HK-2 (cell line): ENCODE measurements around the gene RTN4R.
"Not testable (repeated sequence)": the region's sequence is repeated elsewhere in the genome, so short reads cannot be mapped to it uniquely, and the experiment has no call there.

ENCODE experiments used
- DNase-seq: peaks from one replicate; pipeline ENCODE4 v3.0.0-alpha.2; 2018; ENCODE audit not compliant: unreplicated experiment

The RTN4R gene

GRCh38 chr22:20286784-20287423, 18.8 kb upstream of the RTN4R start:
- DNase-seq = not testable (repeated sequence)

- not testable (repeated sequence) for DNase-seq
Measured at GRCh38 chr22:20286312-20286660, 18.2 kb upstream of the RTN4R start.

- DNase-seq = peak; percentile 74
Measured at GRCh38 chr22:20285473-20286311, 17.6 kb upstream of the RTN4R start.

DNA sequence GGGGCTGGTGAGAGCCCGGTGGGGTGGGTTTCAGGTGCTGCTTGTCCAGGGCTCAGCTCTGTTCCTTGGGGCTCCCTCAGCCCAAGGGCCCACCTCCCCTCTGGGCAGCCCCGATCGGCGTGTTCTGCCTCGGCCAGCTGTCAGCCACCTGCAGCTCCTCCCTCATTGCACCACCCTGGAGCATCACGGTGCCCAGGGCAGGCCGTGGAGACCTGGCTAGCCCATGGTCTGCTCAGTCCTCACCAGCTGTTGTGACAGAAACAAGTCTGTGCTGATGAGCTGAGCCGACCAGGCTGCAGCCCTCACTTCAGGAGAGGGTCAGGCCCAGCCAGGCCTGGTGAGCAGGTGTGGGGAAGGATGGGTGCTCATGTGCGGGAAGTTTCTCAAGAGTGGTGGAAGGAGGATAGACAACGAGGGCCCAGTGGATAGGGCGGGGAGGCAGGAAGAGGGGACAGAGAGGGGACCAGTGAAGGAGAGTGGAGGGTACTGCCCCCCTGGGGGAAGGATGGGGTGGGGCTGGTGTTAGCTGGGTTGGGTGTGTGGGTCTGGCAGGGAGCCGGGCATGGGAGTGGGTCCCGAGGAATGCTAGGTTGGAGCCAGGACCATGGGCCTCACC, 16.5 kb upstream of the RTN4R start:
- no peak for DNase-seq

- no peak for DNase-seq
Measured at GRCh38 chr22:20283674-20284066, 15.6 kb upstream of the RTN4R start.

- DNase-seq = no peak
Measured at GRCh38 chr22:20282901-20283673, 15.0 kb upstream of the RTN4R start.

DNA sequence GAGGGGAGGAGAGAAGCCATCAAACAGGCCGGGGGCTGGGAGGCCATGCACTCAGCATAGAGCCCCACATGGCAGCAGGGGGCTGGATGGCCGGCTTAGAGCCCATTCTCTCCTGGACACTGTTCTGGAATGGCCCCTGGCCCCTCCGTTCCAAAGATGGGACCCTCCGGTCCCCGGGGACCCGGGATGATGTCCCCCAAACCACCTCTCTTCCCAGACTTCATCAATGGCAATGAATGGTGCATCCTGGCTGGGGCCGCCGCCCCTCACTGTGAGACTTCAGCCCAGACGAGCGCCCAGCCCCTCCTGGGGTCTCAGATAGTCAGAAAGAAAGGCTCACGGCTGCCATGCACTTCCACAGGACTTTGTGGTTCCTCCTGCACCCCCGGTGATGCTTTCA, 13.8 kb upstream of the RTN4R start:
- DNase-seq = no peak

DNA sequence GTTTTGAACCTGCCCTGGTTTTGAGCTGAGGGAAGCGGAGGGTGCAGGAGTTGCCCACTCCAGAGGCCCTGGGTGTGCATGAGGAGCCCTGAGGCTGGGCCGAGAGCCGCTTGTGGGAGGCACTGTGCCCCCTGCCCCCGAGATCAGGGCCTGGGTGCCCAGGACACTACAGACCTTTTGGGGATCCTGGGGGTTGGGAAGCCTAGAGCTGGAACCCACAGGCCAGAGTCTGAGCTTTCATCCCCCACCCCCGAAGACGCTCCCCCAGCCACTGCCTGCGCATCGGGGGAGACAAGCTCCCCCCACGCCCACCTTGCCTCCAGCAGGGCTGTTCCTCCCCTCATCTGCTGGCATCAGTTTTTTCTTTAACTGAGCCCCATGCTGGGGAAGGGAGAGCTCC, 13.4 kb upstream of the RTN4R start:
- DNase-seq = not testable (repeated sequence)

- no peak for DNase-seq
Measured at GRCh38 chr22:20280866-20281265, 12.7 kb upstream of the RTN4R start.

- DNase-seq = not testable (repeated sequence)
Measured at GRCh38 chr22:20280163-20280562, 12.0 kb upstream of the RTN4R start.

DNA sequence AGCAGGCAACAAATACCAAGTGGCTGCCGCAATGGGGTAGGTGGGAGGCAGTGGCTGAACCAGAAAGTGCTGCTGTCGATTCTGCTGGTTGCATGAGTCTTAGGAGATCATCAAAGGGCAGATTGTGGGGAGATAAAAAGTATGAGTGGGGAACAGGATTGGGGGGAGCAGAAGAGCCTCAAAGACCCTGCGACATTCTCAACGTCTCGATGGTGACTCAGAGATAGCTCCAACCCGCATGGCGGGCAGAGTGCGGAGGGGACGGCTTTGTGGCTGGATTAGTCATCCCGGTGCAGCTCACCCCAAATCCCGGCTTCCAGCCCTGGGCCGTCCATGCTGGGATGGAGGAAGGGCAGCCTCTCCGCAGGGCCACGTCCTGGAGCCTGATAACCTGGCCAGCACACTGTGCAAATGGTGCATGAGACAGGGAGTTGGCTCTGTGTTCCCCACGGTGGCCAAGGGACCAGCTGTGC, 11.6 kb upstream of the RTN4R start:
- DNase-seq = peak; percentile 27

- DNase-seq = not testable (repeated sequence)
Measured at GRCh38 chr22:20278726-20279490, 10.8 kb upstream of the RTN4R start.

DNA sequence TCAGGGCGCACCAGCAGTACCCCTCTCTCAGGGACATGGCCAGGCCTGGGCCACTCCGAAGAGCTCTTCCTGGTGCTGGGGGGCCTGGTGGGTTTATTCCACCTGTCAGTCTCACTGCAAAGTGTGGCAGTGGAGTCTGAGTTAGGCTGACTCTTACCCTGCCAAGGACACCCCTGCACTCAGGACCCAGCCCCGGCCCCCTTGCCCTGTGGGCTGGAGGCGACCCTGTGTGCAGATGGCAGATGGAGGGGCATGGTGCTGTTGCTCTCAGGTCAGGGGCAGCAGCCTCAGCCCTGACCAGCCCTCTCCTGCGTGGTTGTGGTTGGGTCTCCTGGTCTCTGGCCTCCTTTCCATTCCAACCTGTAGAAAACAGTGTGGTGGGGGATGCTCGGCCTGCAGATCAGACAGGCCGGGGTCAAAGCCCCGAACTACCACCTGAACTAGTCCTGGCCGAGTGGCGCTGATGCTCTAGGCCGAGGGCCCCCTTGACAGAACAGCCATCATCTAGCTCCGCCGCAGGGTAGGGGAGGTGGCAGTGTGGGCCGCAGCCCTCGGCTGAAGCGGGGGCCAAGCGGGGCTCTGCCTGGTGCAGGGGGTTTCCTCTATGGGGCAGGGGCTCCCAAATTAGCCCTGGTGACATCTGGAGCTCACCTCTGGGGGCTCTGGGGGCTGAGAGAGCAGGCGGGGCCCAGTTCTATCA, 10.0 kb upstream of the RTN4R start:
- not testable (repeated sequence) for DNase-seq

GRCh38 chr22:20276468-20276867, 8.3 kb upstream of the RTN4R start:
- no peak for DNase-seq

DNA sequence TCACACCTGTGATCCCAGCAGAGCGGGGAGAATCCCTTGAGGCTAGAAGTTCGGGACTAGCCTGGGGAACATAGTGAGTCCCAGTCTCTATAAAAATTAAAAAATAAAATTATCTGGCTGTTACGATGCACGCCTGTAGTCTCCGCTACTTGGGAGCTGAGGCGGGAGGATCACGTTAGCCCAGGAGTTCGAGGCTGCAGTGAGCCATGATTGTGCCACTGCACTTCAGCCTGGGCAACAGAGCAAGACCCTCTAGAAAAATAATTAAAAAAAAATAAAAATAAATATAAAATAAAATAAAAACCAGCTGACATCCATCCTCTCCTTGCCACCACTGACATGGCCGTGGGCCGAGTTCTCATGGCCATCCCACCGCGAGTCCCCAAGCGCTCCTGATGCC, 7.7 kb upstream of the RTN4R start:
- DNase-seq = no peak

- not testable (repeated sequence) for DNase-seq
Measured at GRCh38 chr22:20275325-20275724, 7.2 kb upstream of the RTN4R start.

GRCh38 chr22:20274374-20274773, 6.3 kb upstream of the RTN4R start:
- not testable (repeated sequence) for DNase-seq

GRCh38 chr22:20273758-20274181, 5.7 kb upstream of the RTN4R start:
- DNase-seq = no peak

GRCh38 chr22:20272700-20273099, 4.6 kb upstream of the RTN4R start:
- no peak for DNase-seq

GRCh38 chr22:20272174-20272573, 4.1 kb upstream of the RTN4R start:
- no peak for DNase-seq
